Measurements from ENCODE around the gene DEPDC1.
A peak's percentile ranks its signal among the peaks of the same experiment; 100 is the strongest.
"Not testable (repeated sequence)": the region's sequence is repeated elsewhere in the genome, so short reads cannot be mapped to it uniquely, and the experiment has no call there.

Gene DEPDC1, protein sequence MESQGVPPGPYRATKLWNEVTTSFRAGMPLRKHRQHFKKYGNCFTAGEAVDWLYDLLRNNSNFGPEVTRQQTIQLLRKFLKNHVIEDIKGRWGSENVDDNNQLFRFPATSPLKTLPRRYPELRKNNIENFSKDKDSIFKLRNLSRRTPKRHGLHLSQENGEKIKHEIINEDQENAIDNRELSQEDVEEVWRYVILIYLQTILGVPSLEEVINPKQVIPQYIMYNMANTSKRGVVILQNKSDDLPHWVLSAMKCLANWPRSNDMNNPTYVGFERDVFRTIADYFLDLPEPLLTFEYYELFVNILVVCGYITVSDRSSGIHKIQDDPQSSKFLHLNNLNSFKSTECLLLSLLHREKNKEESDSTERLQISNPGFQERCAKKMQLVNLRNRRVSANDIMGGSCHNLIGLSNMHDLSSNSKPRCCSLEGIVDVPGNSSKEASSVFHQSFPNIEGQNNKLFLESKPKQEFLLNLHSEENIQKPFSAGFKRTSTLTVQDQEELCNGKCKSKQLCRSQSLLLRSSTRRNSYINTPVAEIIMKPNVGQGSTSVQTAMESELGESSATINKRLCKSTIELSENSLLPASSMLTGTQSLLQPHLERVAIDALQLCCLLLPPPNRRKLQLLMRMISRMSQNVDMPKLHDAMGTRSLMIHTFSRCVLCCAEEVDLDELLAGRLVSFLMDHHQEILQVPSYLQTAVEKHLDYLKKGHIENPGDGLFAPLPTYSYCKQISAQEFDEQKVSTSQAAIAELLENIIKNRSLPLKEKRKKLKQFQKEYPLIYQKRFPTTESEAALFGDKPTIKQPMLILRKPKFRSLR

GRCh38 chr1:68496680-68497357 lies at the start of gene DEPDC1:
Gene DEPDC1 (minus strand): TSS chr1:68497082. CDS start chr1:68496999, 83 bp downstream.
- peak; percentile 79 for DNase-seq

- no peak for DNase-seq
Measured at GRCh38 chr1:68544651-68545050, 47.8 kb upstream of the DEPDC1 start.

DNA sequence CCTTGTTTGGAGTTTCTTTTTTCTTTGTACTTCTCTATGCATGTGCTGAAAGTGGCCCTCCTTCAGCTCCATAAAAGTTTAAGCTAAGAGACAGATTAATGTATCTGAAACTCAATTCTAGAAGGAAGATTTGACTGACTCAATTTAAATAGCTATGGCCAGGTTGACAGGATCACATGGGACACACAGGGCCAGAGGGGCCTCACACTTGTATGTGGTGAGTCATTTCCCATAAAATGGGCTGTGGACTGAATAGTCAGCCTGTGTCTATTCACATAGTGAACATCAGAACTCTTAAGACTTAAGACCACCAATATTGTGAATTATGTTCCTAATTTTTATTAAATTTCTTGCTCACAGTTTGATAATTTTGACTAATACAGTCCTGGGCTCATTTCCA lies 45.7 kb upstream of the DEPDC1 start:
- no peak for DNase-seq

DNA sequence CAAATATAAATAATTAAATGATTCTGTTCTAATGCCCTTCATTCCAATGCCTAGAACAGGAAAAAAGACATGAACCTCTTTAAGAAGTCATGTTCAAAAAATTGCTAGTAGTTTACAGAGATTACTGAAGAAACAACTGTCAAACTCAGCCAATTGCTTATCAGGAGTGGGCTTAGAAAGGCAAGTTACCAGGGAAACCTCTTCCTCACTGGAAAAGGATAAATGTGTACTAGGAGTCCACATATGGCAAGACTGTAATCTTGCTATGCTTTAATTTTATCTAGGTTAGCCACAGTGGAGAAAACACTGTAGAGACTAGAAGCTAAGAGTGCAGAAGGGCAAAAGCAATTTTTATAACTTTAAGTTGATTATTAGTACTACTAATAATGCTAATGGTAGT lies 42.1 kb upstream of the DEPDC1 start:
- DNase-seq = no peak

- DNase-seq = no peak
Measured at GRCh38 chr1:68528243-68528642, 31.4 kb upstream of the DEPDC1 start.

DNA sequence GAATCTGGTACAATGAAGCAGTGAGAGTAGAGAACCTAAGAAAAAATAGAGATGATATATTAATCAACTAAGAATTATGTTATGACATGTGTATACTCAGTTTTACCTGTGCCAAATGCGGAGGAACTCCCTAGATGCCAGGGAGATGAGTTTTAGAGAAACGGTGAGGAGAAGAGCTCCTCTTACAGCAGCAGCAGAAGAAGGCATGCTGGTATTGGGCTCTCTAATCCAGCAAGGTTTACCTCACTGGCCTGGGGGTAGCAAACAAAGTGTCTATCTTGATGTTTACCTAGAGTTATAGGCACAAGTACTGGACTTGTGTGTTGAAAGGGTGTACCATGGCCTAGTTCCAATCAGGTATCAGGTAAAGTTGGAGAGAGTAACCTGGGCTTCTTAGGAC lies 28.9 kb upstream of the DEPDC1 start:
- DNase-seq = no peak

DNA sequence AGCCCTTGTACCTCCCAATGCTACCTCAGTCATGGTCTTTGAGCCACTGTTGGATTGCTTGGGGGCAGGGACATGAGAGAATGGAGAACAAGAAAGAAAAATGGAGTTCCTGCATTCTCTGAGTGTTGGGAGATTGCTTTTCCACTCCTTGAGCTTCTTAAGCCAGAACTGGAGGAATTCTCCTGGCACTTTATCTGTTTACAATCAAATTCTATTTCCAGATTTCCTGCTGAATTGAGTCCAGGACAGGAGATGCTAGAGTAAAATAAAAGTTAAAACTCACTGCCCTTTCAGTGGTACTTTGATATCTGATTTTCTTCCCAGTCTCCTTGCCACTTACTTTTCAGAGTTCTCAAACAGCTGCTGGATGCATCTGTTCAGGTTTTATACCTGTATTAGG lies 24.4 kb upstream of the DEPDC1 start:
- DNase-seq = no peak

DNA sequence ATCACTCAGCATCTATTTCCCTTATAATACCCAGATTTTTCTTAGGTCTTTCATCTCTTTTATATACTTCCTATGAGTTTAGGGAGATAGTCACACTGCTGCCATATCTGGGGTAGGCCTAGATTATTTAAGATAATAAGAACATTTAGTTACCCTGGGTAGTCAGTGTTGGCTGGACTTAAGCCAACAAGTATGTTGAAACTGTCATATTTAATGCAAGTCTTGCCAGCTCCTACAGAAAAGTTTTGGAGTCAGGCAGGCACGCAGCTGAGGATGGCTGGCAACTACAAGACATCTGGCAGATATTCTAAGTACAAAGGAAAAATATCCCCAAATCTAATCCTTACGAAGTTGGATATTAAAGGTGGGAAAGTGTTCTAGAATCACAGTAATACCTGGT lies 19.2 kb upstream of the DEPDC1 start:
- no peak for DNase-seq

GRCh38 chr1:68511254-68511653 lies 14.4 kb upstream of the DEPDC1 start:
- no peak for DNase-seq

- DNase-seq = no peak
Measured at GRCh38 chr1:68506386-68506785, 9.5 kb upstream of the DEPDC1 start.

DNA sequence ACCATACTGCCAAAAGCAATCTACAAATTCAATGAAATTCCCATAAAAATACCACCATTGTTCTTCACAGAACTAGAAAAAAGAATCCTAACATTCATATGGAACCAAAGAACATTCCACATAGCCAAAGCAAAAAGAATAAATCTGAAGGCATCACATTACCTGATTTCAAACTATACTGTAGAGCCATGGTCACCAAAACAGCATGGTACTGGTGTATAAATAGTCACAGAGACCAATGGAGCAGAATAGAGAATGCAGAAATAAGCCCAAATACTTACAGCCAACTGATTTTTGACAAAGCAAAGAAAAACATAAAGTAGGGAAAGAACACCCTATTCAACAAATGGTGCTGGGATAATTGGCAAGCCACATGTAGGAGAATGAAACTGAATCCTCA lies 6.2 kb upstream of the DEPDC1 start:
- no peak for DNase-seq

DNA sequence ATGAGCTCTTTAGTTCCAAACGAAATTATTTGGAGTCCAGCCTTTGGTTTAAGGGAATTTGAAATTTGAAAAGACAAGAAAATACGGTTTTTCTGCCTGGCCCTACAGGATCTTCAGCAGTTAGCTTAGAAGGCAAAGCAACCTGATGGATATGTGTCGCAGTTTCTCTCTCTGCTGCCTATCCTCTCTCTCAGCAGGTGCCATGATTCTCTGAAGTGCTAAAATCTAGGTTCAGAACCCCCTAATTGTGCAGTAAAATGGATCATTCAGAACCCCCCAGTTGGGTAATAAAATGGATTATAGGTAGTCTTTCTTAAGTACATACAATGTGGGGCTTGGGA lies 446 bp upstream of the DEPDC1 start:
- no peak for DNase-seq

DNA sequence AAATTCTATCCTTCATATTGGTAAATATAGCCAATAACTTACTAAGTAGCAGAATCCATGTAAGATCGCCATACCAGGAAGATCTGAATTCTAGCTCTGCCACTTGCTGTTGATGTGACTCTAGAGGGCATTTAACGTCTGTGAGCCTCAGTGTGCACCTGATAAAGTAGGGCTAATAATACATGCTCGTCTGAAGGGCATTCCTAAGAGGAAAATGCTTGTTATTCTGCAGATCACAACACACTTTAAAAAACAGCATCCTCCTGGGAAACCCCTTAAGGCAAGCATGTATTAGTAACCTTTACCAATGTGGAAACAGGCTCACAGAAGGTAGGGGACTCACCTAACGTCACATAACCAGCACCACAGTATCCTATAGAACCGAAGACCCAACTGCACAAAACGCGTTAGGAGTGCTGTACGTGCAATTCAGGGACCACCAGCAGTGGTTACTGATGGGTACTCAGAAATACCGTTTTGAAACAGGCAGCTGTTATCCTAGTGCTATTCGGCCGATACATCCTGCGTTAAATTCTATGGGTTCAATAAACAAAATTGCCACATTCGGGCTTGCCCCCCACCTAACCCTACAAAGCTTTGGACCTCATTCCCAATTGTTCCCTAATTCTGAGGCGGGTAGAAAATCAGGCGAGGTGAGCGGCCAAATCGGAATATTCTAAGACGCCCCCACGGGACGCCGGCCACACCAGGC lies 758 bp downstream of the DEPDC1 start:
- no peak for DNase-seq

GRCh38 chr1:68495532-68495931 lies 1.4 kb downstream of the DEPDC1 start:
- DNase-seq = no peak

- DNase-seq = no peak
Measured at GRCh38 chr1:68493193-68493592, 3.7 kb downstream of the DEPDC1 start.

GRCh38 chr1:68492255-68492654 lies 4.6 kb downstream of the DEPDC1 start:
- DNase-seq = not testable (repeated sequence)

DNA sequence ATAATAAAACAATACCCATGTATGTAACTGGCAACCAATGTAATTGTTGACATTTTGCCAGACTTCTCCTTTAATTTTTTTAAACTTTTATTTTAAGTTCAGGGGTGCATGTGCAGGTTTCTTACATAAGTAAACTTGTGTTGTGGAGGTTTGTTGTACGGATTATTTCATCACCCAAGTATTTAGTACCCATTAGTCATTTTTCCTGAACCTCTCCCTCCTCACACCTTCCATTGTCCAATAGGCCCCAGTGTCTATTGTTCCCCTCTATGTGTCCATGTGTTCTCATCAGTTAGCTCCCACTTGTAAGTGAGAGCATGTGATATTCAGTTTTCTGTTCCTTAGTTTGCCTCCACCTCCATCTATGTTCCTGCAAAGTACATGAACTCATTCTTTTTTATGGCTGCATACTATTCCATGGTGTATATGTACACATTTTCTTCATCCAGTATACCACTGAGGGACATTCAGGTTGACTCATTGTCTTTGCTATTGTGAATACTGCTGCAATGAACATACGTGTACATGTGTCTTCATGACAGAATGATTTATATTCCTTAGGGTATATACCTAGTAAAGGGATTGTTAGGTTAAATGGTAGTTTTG lies 6.7 kb downstream of the DEPDC1 start:
- DNase-seq = no peak

- DNase-seq = no peak
Measured at GRCh38 chr1:68485431-68486022, 11.4 kb downstream of the DEPDC1 start.

DNA sequence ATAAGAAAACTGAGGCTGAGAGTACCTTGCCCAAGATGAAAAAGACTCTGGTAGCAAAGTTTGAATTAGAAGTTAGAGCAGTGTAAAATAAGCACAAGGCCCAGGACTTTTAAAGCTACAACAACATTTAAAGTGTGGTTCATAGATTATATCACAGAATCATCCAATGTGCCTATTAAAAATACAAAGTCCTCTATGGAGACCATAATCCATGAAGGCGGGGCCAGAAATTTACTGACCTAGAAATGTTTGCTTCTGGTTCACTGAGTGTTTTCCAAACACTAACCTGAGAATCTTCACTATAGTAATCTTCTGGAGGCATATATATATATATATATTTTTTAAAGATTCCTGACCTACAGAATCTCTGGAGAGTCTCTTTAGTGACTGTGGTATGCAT lies 12.3 kb downstream of the DEPDC1 start:
- DNase-seq = no peak

GRCh38 chr1:68481041-68481440 lies 15.8 kb downstream of the DEPDC1 start:
- no peak for DNase-seq

- DNase-seq = no peak
Measured at GRCh38 chr1:68479501-68479900, 17.4 kb downstream of the DEPDC1 start.

- no peak for DNase-seq
Measured at GRCh38 chr1:68478662-68479061, 18.2 kb downstream of the DEPDC1 start.
